AG09309 (cell line): ENCODE measurements around the gene IFNA13.

ENCODE experiments used
- DNase-seq: peaks from one replicate; pipeline ENCODE4 v3.0.0-alpha.2; 2010; ENCODE audit warnings: low read depth
- H3K4me3 ChIP-seq: 2 replicates; pipeline ENCODE4 v1.5.1; 2011; ENCODE audit warnings: mild to moderate bottlenecking, low read depth, low read length, moderate library complexity; ENCODE audit not compliant: control insufficient read depth
- TF ChIP-seq, protein P1 (sequence below): IDR thresholded peaks from 2 replicates; pipeline ENCODE4 v1.5.1; 2011; ENCODE audit warnings: mild to moderate bottlenecking, low read depth, low read length, inconsistent platforms; ENCODE audit not compliant: insufficient read depth, control insufficient read depth; ENCODE audit errors: missing control alignments

Gene IFNA13

GRCh38 chr9:21357479-21358460 lies 10.1 kb downstream of the IFNA13 start:
- TF ChIP-seq, protein P1, sequence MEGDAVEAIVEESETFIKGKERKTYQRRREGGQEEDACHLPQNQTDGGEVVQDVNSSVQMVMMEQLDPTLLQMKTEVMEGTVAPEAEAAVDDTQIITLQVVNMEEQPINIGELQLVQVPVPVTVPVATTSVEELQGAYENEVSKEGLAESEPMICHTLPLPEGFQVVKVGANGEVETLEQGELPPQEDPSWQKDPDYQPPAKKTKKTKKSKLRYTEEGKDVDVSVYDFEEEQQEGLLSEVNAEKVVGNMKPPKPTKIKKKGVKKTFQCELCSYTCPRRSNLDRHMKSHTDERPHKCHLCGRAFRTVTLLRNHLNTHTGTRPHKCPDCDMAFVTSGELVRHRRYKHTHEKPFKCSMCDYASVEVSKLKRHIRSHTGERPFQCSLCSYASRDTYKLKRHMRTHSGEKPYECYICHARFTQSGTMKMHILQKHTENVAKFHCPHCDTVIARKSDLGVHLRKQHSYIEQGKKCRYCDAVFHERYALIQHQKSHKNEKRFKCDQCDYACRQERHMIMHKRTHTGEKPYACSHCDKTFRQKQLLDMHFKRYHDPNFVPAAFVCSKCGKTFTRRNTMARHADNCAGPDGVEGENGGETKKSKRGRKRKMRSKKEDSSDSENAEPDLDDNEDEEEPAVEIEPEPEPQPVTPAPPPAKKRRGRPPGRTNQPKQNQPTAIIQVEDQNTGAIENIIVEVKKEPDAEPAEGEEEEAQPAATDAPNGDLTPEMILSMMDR: no peak
- DNase-seq: no peak
- no peak overlapping the region for H3K4me3 ChIP-seq

DNA sequence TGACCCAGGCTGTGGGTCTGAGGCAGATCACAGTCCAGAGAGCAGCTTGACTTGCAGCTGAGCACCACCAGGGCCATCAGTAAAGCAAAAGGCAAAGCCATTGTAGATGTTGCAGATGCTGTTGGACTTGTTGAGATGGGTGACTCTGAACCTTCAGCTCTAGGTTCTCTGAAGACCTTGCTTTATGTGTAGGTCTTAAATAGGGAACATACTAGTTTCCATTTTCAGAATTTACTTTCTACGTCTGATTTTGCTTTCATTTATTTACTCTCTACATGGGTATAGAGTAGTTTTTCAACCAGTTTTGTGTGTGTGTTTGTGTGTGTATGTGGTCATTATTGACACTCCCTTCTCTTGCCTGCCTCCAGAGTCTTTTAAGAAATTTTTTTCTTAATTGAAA lies 17.1 kb downstream of the IFNA13 start, which contains the start of gene IFNA6:
Gene IFNA6 (minus strand): TSS at position 101 of the 400 bp plus-strand sequence. CDS start 0 bp downstream, at position 101.
- H3K4me3 ChIP-seq: no peak within 1 kb of the TSS
- no peak for DNase-seq
- TF ChIP-seq, protein P1: no peak

DNA sequence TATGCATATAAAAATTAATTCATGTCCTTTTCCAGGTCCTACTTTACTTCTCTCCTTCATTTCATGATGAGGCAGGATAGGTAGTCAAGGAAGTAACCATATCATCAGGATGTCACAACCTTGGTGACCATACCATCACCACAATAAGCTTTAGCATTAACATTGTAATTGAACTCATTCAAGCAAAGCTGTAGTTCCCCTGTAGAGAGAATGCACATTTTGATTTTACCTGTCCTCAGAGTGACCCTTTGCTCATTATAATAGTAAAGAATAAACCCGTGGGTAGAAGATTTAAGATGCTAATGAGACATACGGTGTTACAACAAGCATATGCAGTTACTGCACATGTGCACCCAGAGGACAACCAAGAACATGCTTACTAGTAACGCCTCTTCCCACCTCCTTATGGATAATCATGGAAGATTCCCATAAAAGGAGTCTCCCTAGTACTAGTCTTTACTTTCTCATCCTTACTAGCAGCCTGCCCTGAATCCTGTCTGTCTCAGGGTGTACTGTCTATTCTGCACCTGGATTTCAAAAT lies 19.4 kb downstream of the IFNA13 start:
- H3K4me3 ChIP-seq: no peak overlapping the region
- TF ChIP-seq, protein P1: no peak
- DNase-seq: no peak

DNA sequence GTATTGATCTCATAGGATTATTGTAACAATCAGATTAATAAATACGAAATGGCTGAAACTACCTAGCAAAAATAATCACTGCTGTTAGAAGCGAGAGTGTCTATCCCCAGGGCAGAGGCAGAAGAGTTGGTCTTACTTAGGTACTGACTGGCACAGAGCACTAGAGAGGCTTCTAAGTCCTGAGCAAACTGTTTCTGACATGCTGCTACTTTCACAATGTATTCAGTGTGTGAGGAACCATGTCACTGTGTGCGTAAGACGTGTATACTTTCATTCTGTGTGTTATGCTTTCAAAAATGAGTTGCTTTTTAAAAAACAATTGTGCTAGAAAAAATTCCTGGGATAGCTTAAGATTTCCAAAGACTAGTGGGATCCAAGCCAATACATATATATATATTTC lies 27.1 kb downstream of the IFNA13 start:
- TF ChIP-seq, protein P1: no peak
- DNase-seq: no peak
- no peak overlapping the region for H3K4me3 ChIP-seq

DNA sequence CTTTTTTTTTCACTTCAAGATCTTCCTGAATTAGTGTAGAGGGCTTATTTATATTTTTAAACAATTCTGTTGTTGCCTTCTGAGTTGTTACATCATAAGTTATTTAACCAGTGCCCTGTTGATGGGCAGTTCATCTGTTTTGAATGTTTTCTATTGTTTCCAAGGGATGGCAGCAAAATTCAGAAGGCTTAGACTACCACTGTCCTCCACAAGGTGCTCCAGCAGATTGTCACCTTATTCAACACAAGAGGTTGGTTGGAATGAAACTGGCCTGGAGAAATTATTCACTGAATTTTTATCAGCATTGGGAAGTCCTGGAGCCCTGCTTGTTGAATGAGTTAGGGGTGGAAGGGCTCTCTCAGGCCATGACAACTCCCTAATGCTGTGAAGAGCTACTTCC lies 31.4 kb downstream of the IFNA13 start:
- no peak for DNase-seq
- TF ChIP-seq, protein P1: no peak
- H3K4me3 ChIP-seq: no peak overlapping the region

- TF ChIP-seq, protein P1: no peak
- DNase-seq: peak; percentile 61
Observed at GRCh38 chr9:21334701-21335632, 32.9 kb downstream of the IFNA13 start, which contains the start of gene KLHL9. TSS of gene KLHL9 (minus strand) at chr9:21335404. CDS start at chr9:21334859, 545 bp downstream.

More at GRCh38 chr9:21334701-21335632, 32.9 kb downstream of the IFNA13 start, which contains the start of gene KLHL9:
- H3K4me3 ChIP-seq: peak within 1 kb of the TSS; percentile 71
